EL (cell line): Measurements from ENCODE around the gene ME2.
A peak's percentile ranks its signal among the peaks of the same experiment; 100 is the strongest.
"Not testable (repeated sequence)": the region's sequence is repeated elsewhere in the genome, so short reads cannot be mapped to it uniquely, and the experiment has no call there.

Experiments used
- DNase-seq: peaks from one replicate; pipeline ENCODE4 v3.0.0-alpha.2; 2016

Gene ME2

DNA sequence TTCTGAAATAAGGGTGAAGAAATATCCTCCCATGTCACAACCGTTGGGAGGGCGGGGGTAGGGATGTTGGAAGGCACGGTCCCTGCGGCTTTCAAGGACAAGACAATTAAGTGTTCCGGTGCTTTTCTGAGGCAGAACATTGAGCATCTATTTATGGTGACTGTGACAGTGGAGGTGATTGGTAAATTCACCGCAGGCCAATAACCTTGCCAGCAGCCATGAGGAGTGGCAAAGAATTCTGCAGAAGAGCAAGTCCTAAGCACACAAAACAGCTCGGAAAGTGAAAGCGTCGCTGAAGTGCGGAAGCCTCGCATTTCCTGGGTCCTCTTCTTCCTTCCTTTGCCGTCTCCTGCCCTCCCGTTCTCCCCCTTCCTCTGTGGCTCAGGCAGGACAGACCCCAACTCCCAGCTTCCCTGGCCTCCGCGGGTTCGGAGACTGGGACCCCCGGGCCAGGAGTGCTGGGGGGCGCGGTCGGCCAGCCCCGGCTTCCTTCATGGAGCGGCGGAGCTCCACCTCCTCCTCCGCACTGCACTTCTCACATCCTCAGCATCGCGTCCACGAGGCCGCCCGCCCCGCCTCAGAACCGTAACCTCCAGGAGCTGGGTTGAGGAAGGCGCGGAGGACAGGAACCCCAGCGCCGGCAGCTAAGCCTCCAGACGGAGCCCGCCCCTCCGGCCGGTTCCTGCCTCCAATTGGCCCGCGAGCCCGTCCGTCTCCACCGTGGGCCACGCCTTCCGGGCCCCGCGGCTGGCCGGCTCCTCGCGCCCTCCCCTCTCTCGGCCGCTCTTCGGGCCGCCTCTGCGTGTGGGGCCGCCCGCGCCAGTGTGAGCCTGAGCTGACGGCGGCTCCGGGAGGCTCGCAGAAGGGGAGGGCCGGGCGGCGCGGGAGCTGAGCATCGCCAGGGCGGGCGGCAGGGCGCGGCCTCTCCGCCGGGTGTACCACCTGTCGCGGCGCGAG, at the start of gene ME2:
Gene ME2 (plus strand): TSS at position 774 of the 957 bp plus-strand sequence. CDS start 16,703 bp downstream, outside the sequence.
- peak; percentile 94 for DNase-seq

DNA sequence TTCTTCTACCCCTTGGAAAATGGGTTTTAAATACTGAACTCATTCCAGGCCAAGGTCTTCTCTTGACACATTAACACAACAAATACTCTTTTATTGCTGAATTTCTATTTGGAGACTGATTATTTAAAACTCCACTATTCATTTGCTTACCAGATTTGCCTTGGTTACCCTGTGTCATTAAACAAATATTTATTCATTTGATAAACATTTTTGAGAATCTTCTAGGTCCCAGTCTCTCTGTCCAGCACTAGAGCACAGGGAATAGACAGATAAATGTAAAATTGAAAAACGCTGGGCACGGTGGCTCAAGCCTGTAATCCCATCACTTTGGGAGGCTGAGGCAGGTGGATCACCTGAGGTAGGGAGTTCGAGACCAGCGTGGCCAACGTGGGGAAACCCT, 49.3 kb upstream of the ME2 start:
- no peak for DNase-seq

DNA sequence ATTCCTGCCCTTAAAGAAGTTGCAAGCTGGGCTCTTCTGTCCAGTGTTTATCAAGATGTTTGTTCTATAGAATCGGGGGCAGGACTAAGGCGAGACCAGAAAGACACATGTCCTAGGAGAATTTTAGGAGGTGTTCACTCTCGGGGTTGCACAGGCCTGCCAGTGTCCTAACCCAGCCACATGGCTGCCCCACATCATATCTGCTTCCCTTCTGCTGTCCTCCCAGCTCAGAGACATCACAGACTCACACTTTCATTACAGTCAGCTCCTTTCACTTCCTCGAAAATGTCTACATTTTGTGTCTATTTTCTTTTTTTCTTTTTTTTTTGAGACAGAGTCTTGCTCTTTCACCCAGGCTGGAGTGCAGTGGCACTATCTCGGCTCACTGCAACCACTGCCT, 48.4 kb upstream of the ME2 start:
- no peak for DNase-seq

DNA sequence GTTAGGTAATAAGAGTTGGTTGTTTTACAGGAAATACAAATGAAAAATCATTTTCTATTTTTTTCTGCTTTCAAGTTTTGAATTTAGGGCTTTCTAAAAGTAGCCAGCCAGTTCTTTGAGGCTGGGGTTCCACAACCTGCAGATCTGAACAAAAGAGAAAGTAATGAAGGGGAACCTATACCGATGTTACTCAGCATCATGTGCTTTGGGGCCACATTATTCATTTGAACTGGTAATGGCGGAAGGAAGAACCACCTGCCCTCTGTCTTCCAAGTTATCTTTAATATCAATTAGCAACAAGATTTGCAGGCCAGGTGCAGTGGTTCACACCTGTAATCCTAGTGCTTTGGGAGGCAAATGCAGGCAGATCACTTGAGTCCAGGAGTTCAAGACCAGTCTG, 46.2 kb upstream of the ME2 start:
- DNase-seq: no peak

DNA sequence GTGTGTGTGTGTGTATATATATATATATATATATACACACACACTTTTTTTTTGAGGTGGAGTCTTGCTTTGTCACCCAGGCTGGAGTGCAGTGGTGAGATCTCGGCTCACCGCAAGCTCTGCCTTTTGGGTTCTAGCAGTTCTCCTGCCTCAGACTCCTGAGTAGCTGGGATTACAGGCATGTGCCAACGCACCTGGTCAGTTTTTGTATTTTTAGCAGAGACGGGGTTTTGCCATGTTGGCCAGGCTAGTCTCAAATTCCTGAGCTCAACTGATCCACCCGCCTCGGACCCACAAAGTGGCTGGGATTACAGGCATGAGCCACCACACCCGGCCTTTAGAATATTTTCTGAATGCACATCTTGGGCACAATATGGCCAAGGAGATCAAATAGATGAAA, 45.4 kb upstream of the ME2 start:
- not testable (repeated sequence) for DNase-seq

DNA sequence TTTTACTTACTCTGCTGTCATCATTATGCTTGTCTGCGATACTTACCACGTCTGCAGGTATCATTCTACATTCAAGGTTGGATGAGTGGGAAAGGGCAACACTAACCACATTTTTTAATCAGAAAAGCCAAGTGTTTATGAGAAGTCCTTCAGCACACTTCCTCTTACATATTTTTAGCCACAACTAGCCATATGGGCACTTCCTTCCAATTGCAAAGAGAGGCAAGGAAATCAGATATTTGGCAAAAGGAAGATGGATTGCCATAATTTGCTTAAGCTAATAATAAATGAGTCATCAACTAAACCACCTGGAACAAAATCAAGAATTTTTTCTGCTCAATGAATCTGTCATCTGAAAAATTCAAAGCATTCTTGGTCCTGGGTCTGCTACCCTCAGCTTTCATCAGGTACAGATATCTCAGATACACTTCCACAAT, 42.4 kb upstream of the ME2 start:
- peak; percentile 75 for DNase-seq

DNA sequence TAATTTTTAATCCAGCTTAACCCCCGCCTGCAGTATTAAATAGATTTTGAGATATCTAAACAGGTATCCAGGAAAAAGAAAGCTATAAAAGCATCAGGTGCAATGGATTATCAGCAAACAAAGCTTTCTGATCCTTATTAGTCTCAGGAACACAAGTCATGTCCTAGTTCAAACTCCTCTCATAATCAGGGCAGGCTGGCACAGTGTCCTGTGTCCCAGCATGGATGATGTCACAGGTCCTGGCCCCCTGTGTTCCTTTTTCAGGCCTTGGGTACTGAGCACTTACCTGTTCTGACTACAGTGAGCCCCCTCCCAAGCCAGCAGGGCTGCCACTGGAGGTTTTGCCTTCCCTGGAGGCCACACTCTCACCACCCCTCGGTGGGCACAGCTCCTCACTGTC, 39.6 kb upstream of the ME2 start:
- DNase-seq: no peak

GRCh38 chr18:50839996-50840395, 38.9 kb upstream of the ME2 start:
- no peak for DNase-seq

- no peak for DNase-seq
Observed at GRCh38 chr18:50842846-50843245, 36.1 kb upstream of the ME2 start.

GRCh38 chr18:50844554-50844953, 34.4 kb upstream of the ME2 start:
- DNase-seq: no peak

DNA sequence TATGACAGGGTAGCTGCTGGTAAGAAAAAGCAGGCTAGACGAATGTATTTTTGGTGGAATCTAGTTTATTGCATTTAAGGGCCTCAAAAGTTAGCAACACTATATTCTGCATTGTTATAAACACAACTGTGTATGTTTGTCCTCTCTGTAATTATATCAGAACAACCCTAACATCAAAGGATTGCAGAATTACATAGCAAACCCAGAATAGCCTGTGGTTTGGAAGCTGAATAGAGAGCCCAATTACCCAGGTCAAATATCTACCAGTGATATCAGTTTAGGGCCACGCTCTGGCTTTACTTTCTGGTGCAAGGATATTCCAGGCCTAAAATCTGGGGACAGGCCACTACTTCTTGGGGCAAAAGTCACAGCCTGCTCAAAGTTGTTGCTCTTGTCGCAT, 34.0 kb upstream of the ME2 start:
- DNase-seq: no peak

DNA sequence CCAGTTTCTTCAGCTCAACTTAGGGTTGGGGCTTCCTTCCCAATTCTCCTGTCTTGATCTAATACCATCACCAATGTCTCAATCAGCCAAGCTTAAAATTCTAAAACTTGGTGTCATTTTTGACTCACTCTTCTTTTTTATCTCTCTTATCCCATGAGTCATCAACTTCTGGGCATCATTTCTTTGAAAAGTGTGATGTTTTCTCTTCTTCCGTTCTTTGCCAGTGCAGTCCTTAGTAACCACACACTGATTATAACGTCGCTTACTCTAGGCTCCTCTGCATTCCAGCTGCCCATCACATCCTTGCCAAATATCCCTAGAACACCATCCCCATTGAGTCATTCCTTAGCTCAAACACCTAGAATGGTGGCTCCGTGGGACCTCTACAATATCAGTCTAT, 31.7 kb upstream of the ME2 start:
- peak; percentile 46 for DNase-seq

GRCh38 chr18:50848061-50848551, 30.8 kb upstream of the ME2 start:
- DNase-seq: no peak

DNA sequence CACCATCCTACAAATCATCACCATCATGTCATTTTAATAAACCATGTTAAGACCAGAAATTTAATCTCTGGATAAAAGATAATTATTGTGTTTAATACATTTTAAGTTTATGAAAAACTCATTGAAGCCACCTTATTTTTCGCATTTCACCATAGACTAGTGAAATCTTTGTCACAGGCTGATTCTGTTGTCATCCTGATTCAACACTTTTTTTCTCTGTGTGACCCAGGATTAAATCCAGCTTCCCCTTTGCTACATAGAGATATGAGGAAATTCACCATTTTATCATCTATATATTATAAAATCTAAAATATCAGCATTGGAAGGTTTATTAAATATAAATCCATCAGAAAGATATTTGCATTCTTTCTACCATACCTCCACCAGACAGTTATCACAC, 29.9 kb upstream of the ME2 start:
- DNase-seq: no peak

DNA sequence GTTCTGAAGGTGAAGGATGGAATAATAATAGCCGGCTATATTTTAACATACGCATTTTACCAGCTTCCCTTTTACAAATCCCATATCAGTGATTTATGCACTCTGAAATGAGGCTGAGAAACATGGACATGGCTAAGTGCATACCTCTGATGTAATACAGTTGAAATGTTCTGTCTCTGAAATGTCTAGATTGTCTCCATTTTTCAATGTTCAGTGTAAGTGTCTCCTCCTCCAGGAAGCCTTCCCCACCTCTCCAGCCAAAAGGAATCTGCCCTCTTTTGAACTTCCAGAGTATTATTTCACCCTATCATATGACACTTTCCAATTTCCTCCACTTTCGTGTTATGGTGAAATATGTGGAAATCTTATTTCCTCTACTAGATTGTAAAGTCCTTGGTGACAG, 29.5 kb upstream of the ME2 start:
- DNase-seq: no peak

GRCh38 chr18:50850307-50851065, 28.4 kb upstream of the ME2 start:
- DNase-seq: no peak

- peak; percentile 65 for DNase-seq
Observed at GRCh38 chr18:50853863-50854271, 25.1 kb upstream of the ME2 start.

DNA sequence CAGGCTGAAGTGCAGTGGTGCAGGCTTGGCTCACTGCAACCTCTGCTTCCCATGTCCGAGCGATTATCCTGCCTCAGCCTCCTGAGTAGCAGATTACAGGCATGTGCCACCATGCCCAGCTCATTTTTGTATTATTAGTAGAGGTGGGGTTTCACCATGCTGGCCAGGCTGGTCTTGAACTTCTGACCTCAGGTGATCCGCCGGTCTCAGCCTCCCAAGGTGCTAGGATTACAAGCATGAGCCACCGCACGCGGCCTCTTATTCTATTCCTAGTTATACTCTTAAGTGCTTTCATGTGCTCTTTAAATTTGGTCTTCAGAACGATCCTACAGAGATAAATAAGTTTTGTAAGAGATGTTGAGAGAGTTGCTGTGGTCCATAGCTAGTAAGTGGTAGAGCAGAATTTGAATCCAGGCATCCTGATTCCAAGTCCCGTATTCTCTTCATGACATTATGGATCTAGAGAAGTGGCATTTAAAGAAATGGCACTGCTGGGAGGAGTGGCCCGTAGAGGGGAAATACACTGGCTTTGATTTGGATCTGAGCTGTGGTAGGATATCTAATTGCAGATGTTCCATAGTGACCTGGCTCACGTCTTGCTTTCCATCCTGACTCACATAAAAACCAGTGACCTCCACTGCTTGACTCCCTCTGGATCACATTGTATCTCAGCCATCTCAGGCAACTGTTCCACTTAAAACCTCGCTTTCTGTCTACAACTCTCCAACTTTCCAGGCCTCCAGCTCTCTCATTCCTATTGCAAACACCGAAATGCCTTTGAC, 22.8 kb upstream of the ME2 start:
- DNase-seq: no peak

DNA sequence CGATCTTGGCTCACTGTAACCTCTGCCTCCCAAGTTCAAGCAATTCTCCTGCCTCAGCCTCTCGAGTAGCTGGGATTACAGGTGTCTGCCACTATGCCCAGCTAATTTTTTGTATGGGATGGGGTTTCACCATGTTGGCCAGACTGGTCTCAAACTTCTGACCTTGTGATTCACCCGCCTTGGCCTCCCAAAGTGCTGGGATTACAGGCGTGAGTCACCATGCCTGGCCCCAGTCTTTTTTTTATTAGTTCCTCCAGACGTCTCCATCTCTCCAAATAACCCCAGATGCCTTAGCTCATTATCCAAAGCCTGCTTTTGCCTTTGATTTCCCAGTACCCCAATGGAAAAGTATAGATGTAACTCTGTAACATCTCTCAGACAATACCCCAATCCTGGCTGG, 21.8 kb upstream of the ME2 start:
- DNase-seq: peak; percentile 63

- no peak for DNase-seq
Observed at GRCh38 chr18:50857694-50858093, 21.2 kb upstream of the ME2 start.

- no peak for DNase-seq
Observed at GRCh38 chr18:50859793-50860555, 18.9 kb upstream of the ME2 start.

DNA sequence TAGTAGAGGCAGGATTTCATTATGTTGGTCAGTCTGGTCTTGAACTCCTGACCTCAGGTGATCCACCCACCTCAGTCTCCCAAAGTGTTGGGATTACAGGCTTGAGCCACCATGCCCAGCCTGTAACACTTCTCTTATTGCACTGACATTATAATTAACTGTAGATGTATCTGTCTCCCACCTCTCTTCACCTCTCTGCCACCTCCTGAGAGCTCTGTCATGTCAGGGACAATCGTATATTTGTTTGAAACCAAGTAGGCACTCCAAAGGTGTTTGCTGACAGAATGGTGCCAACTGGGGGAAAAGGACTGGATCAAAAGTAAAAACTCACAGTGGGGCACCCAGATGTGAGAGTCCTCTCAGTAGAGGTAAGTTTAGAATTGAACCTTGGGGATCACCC, 17.3 kb upstream of the ME2 start:
- DNase-seq: no peak
